Left renal pelvis (tissue), 4 donors: ENCODE data around the gene VWA3A. TPM values are rescaled to one million over a fixed set of nuclear protein-coding genes. Genes with fewer than 3 reads are reported as not detected.
"Not testable (repeated sequence)": the region's sequence is repeated elsewhere in the genome, so short reads cannot be mapped to it uniquely, and the experiment has no call there.

Source experiments
- DNase-seq, 4 donors: peaks; one replicate each; pipeline ENCODE4 v3.0.0-alpha.2; 2013; ENCODE audit warnings: low read depth in 4 of 4, low spot score in 3 of 4
- polyA plus RNA-seq, 4 donors: library from polyadenylated mRNA; unstranded; fragments of 120-200 nt; gene quantifications; one replicate each; pipeline ENCODE4 v1.2.1, GENCODE V29; 2013; ENCODE audit not compliant: insufficient read length in 4 of 4

VWA3A gene
- 1 to 10 TPM in 3 of 4 donors, under 1 TPM in 1; 0.38 to 4.4 (median 2.2) TPM for polyA plus RNA-seq

GRCh38 chr16:22092143-22092933 lies at the start of gene VWA3A:
TSS of gene VWA3A (plus strand) at chr16:22092541. CDS start at chr16:22092638, 97 bp downstream.
- DNase-seq: peak in 3 of 4 donors; percentile 31 to 59 (median 48)

- DNase-seq: not testable (repeated sequence)
These were observed 48.5 kb upstream of the VWA3A start for GRCh38 chr16:22043882-22044281.

- DNase-seq: not testable (repeated sequence)
These were observed 46.5 kb upstream of the VWA3A start for GRCh38 chr16:22045888-22046287.

GRCh38 chr16:22050963-22051362 lies 41.4 kb upstream of the VWA3A start:
- no peak for DNase-seq

- DNase-seq: no peak
These were observed 39.4 kb upstream of the VWA3A start for GRCh38 chr16:22052980-22053379.

GRCh38 chr16:22053921-22054341 lies 38.4 kb upstream of the VWA3A start:
- no peak for DNase-seq

- no peak for DNase-seq
These were observed 37.3 kb upstream of the VWA3A start for GRCh38 chr16:22054847-22055590.

GRCh38 chr16:22055881-22056280 lies 36.5 kb upstream of the VWA3A start:
- DNase-seq: no peak

GRCh38 chr16:22063888-22064467 lies 28.4 kb upstream of the VWA3A start:
- no peak for DNase-seq

GRCh38 chr16:22065252-22065651 lies 27.1 kb upstream of the VWA3A start:
- no peak for DNase-seq

- DNase-seq: no peak
These were observed 21.7 kb upstream of the VWA3A start for GRCh38 chr16:22070361-22071330.

- no peak for DNase-seq
These were observed 20.9 kb upstream of the VWA3A start for GRCh38 chr16:22071331-22071910.

- DNase-seq: no peak
These were observed 19.0 kb upstream of the VWA3A start for GRCh38 chr16:22073350-22073749.

- no peak for DNase-seq
These were observed 17.1 kb upstream of the VWA3A start for GRCh38 chr16:22075043-22075757.

- DNase-seq: no peak
These were observed 16.6 kb upstream of the VWA3A start for GRCh38 chr16:22075776-22076175.

- DNase-seq: peak in 3 of 4 donors; percentile 16 to 36 (median 21)
These were observed 14.5 kb upstream of the VWA3A start for GRCh38 chr16:22077700-22078313.

GRCh38 chr16:22078656-22079055 lies 13.7 kb upstream of the VWA3A start:
- DNase-seq: no peak

GRCh38 chr16:22081050-22081449 lies 11.3 kb upstream of the VWA3A start:
- DNase-seq: no peak

GRCh38 chr16:22086440-22086839 lies 5.9 kb upstream of the VWA3A start:
- no peak for DNase-seq
